Measurements from ENCODE around the gene SLC39A5. TPM values are rescaled to one million over a fixed set of nuclear protein-coding genes. Genes with fewer than 3 reads are reported as not detected.
A peak's percentile ranks its signal among the peaks of the same experiment; 100 is the strongest.

SLC39A5 gene
- polyA plus RNA-seq, 3 donors: 0.21 to 0.25 TPM; not detected in 1

GRCh38 chr12:56241424-56242303 lies 11.8 kb downstream of the SLC39A5 start:
- TF ChIP-seq, protein P1, sequence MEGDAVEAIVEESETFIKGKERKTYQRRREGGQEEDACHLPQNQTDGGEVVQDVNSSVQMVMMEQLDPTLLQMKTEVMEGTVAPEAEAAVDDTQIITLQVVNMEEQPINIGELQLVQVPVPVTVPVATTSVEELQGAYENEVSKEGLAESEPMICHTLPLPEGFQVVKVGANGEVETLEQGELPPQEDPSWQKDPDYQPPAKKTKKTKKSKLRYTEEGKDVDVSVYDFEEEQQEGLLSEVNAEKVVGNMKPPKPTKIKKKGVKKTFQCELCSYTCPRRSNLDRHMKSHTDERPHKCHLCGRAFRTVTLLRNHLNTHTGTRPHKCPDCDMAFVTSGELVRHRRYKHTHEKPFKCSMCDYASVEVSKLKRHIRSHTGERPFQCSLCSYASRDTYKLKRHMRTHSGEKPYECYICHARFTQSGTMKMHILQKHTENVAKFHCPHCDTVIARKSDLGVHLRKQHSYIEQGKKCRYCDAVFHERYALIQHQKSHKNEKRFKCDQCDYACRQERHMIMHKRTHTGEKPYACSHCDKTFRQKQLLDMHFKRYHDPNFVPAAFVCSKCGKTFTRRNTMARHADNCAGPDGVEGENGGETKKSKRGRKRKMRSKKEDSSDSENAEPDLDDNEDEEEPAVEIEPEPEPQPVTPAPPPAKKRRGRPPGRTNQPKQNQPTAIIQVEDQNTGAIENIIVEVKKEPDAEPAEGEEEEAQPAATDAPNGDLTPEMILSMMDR (IDR thresholded peaks at IDR 0.05): no peak
- peak overlapping the region in 2 of 7 donors; percentile 33 to 53 for H3K27ac Mint-ChIP-seq
- no peaks in the 10 kb centered on the region for H4K20me1 ChIP-seq (ENCODE audit: insufficient read depth, low read length)
- H2AFZ ChIP-seq (ENCODE audit: insufficient read depth, low read depth, low read length, poor library complexity, severe bottlenecking): no peak overlapping the region
- H3K36me3 ChIP-seq (replicated peaks in 1 of 2; ENCODE audit: control insufficient read depth in 1 of 2, insufficient read depth in 2 of 2, low read length in 2 of 2): peaks cover 57 to 80% of the 10 kb centered on the region in 2 donors
- H3K27me3 Mint-ChIP-seq (ENCODE audit: low read depth in 3 of 3): no peaks in the 10 kb centered on the region
- H3K9ac ChIP-seq (ENCODE audit: insufficient read depth, low read length, poor library complexity, severe bottlenecking): no peak overlapping the region
- 100% methylated on average over 3 of the region's 9 CpGs for WGBS (ENCODE audit: insufficient coverage)
- no peak overlapping the region for H3K27ac ChIP-seq (ENCODE audit: low read depth in 1 of 2, low read length in 2 of 2)
- peaks cover 66 to 81% of the 10 kb centered on the region in 2 donors for H3K36me3 Mint-ChIP-seq
- no peak overlapping the region for H3K4me2 ChIP-seq (replicated peaks; ENCODE audit: extremely low read depth, low read length, poor library complexity, severe bottlenecking)
- H3K9me3 Mint-ChIP-seq: no peaks in the 10 kb centered on the region
- no peaks in the 10 kb centered on the region for H3K79me2 ChIP-seq (ENCODE audit: insufficient read depth, low read length)
- no peaks in the 10 kb centered on the region for H3K4me1 Mint-ChIP-seq
- H3K9me3 ChIP-seq (replicated peaks in 1 of 2; ENCODE audit: control insufficient read depth in 1 of 2, insufficient read depth in 1 of 2, low read length in 2 of 2): no peaks in the 10 kb centered on the region
- DNase-seq: no peak
- H3K27me3 ChIP-seq (ENCODE audit: control insufficient read depth in 2 of 2, insufficient read depth in 2 of 2, low read length in 2 of 2): no peaks in the 10 kb centered on the region
- intact Hi-C loops (cut with micrococcal nuclease): no loop called here
- no peak overlapping the region for H3K4me3 ChIP-seq (replicated peaks in 1 of 3; ENCODE audit: low read depth in 2 of 3, low read length in 3 of 3)
- H3K4me3 Mint-ChIP-seq: no peak overlapping the region
- H3K4me1 ChIP-seq (ENCODE audit: control insufficient read depth in 1 of 2, insufficient read depth in 2 of 2, low read length in 2 of 2): no peaks in the 10 kb centered on the region

DNA sequence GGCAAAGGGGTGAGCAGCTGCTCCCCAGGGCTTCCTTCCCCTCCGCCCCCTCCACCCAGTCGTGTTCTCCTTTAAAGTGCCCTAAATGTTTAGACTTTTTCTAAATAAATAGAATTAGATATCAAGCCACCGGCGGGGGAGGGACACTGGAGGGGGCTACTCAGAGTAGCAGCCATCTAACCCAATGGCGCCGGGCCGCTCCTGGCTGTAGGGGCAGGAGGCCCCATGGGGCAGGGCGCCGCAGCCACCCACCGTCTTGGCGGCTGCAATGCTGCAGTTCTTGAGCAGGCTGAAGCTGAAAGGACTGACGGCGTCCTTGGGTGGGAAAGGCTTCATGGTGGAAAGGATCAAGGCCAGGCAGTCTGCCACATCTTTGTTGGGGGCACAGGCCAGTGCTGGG lies 13.1 kb downstream of the SLC39A5 start:
- intact Hi-C loops (cut with micrococcal nuclease): no loop called here
- Histone ChIP-seq H3K4me1 (ENCODE audit: control insufficient read depth in 1 of 2, insufficient read depth in 2 of 2, low read length in 2 of 2) (no peaks in the 10 kb centered on the region), H3K9ac (ENCODE audit: insufficient read depth, low read length, poor library complexity, severe bottlenecking) (no peak overlapping the region), H3K4me2 (replicated peaks; ENCODE audit: extremely low read depth, low read length, poor library complexity, severe bottlenecking) (no peak overlapping the region), H3K27ac (ENCODE audit: low read depth in 1 of 2, low read length in 2 of 2) (no peak overlapping the region), H3K9me3 (replicated peaks in 1 of 2; ENCODE audit: control insufficient read depth in 1 of 2, insufficient read depth in 1 of 2, low read length in 2 of 2) (no peaks in the 10 kb centered on the region), H3K36me3 (replicated peaks in 1 of 2; ENCODE audit: control insufficient read depth in 1 of 2, insufficient read depth in 2 of 2, low read length in 2 of 2) (peaks cover 67 to 87% of the 10 kb centered on the region in 2 donors), H3K79me2 (ENCODE audit: insufficient read depth, low read length) (no peaks in the 10 kb centered on the region), H4K20me1 (ENCODE audit: insufficient read depth, low read length) (no peaks in the 10 kb centered on the region), H2AFZ (ENCODE audit: insufficient read depth, low read depth, low read length, poor library complexity, severe bottlenecking) (no peak overlapping the region), H3K4me3 (replicated peaks in 1 of 3; ENCODE audit: low read depth in 2 of 3, low read length in 3 of 3) (no peak overlapping the region), H3K27me3 (ENCODE audit: control insufficient read depth in 2 of 2, insufficient read depth in 2 of 2, low read length in 2 of 2) (no peaks in the 10 kb centered on the region)
- Mint-ChIP-seq H3K9me3 (no peaks in the 10 kb centered on the region), H3K4me3 (no peak overlapping the region), H3K36me3 (peaks cover 75 to 88% of the 10 kb centered on the region in 2 donors), H3K27ac (peak overlapping the region in 1 of 7 donors; percentile 23), H3K4me1 (no peaks in the 10 kb centered on the region), H3K27me3 (ENCODE audit: low read depth in 3 of 3) (peaks cover 0 to 2% (median 0%) of the 10 kb centered on the region in 3 donors)
- WGBS (ENCODE audit: insufficient coverage): 100% methylated on average over 1 of the region's 13 CpGs
- TF ChIP-seq, protein P1 (IDR thresholded peaks at IDR 0.05): no peak
- no peak for DNase-seq

All from CD14-positive monocyte (primary cell).